GM23338 (cell line): ENCODE measurements around the gene CTTNBP2. TPM values are rescaled to one million over a fixed set of nuclear protein-coding genes. Genes with fewer than 3 reads are reported as not detected.

Source experiments
- ATAC-seq: fragments of 200-7000 bp; cut with Tn5 transposase; 3 replicates; pipeline ENCODE4 v1.9.1; 2020
- DNase-seq: peaks from one replicate; pipeline ENCODE4 v3.0.0-alpha.2; 2015; ENCODE audit warnings: low spot score
- H2AFZ ChIP-seq: fragments of 200-600 bp; sonication (generic); 2 replicates; pipeline ENCODE4 v1.8.0; 2016; ENCODE audit warnings: antibody characterized with exemption, mild to moderate bottlenecking, moderate library complexity
- H3F3A ChIP-seq: fragments of 200-600 bp; sonication (generic); replicated peaks from 2 replicates; pipeline ENCODE4 v1.8.0; 2017; ENCODE audit warnings: antibody characterized with exemption, mixed run types, low read depth
- H3K27ac ChIP-seq: fragments of 200-600 bp; sonication (generic); 2 replicates; pipeline ENCODE4 v1.6.1; 2016; ENCODE audit warnings: low read depth
- H3K27me3 ChIP-seq: fragments of 200-600 bp; sonication (generic); 2 replicates; pipeline ENCODE4 v1.8.0; 2016; ENCODE audit warnings: mild to moderate bottlenecking, mixed run types, moderate library complexity; ENCODE audit not compliant: insufficient read depth
- H3K36me3 ChIP-seq: fragments of 200-600 bp; sonication (generic); 2 replicates; pipeline ENCODE4 v1.8.0; 2016; ENCODE audit warnings: mild to moderate bottlenecking; ENCODE audit not compliant: insufficient read depth
- H3K4me1 ChIP-seq: fragments of 200-600 bp; sonication (generic); 2 replicates; pipeline ENCODE4 v1.8.0; 2016; ENCODE audit warnings: mild to moderate bottlenecking, moderate library complexity; ENCODE audit not compliant: insufficient read depth
- H3K4me2 ChIP-seq: fragments of 200-600 bp; sonication (generic); 2 replicates; pipeline ENCODE4 v1.7.1; 2017; ENCODE audit warnings: mixed run types
- H3K4me3 ChIP-seq: fragments of 200-600 bp; sonication (generic); 2 replicates; pipeline ENCODE4 v1.6.1; 2016; ENCODE audit warnings: mixed run types
- H3K79me2 ChIP-seq: fragments of 200-600 bp; sonication (generic); replicated peaks from 2 replicates; pipeline ENCODE4 v1.8.0; 2017; ENCODE audit warnings: mild to moderate bottlenecking; ENCODE audit not compliant: insufficient read depth
- H3K9me2 ChIP-seq: fragments of 200-600 bp; sonication (generic); 2 replicates; pipeline ENCODE4 v1.8.0; 2017; ENCODE audit not compliant: insufficient read depth
- H4K20me1 ChIP-seq: fragments of 200-600 bp; sonication (generic); replicated peaks from 2 replicates; pipeline ENCODE4 v1.8.0; 2017; ENCODE audit warnings: mild to moderate bottlenecking; ENCODE audit not compliant: insufficient read depth
- H3K27ac Mint-ChIP-seq: 2 replicates; pipeline ENCODE4 v1.8.0; 2020; ENCODE audit warnings: inconsistent platforms, mild to moderate bottlenecking, moderate library complexity, mixed read lengths
- H3K27me3 Mint-ChIP-seq: 3 replicates; pipeline ENCODE4 v1.8.0; 2022; ENCODE audit warnings: low read depth, mild to moderate bottlenecking, moderate library complexity, mixed read lengths, inconsistent platforms; ENCODE audit not compliant: insufficient read depth, poor library complexity
- H3K36me3 Mint-ChIP-seq: 3 replicates; pipeline ENCODE4 v1.8.0; 2021; ENCODE audit warnings: low read depth, mild to moderate bottlenecking, inconsistent platforms, moderate library complexity, mixed read lengths
- H3K4me1 Mint-ChIP-seq: 3 replicates; pipeline ENCODE4 v1.8.0; 2020; ENCODE audit warnings: mild to moderate bottlenecking, inconsistent platforms, mixed read lengths
- H3K4me3 Mint-ChIP-seq: 3 replicates; pipeline ENCODE4 v1.8.0; 2021; ENCODE audit warnings: moderate library complexity, mild to moderate bottlenecking, inconsistent platforms, mixed read lengths
- H3K9me3 Mint-ChIP-seq: 3 replicates; pipeline ENCODE4 v1.8.0; 2020; ENCODE audit warnings: moderate library complexity, mild to moderate bottlenecking, inconsistent platforms, mixed read lengths
- CREB1 ChIP-seq: fragments of 250-450 bp; sonication (Bioruptor Pico); IDR thresholded peaks from 2 replicates; pipeline ENCODE4 v1.5.0; 2020; ENCODE audit warnings: low read depth, mild to moderate bottlenecking, moderate library complexity
- CTCF ChIP-seq, 2 experiments: fragments of 200-600 bp in 1 of 2; sonication (generic) in 1 of 2; conservative IDR thresholded peaks; 2 replicates each; pipeline versions ENCODE4 v1.5.1 to v1.6.1; 2016 to 2017; ENCODE audit warnings: antibody characterized with exemption in 2 of 2, low read depth in 2 of 2, mild to moderate bottlenecking in 2 of 2, moderate library complexity in 1 of 2
- EZH2 ChIP-seq: fragments of 200-600 bp; sonication (generic); IDR thresholded peaks from one replicate; pipeline ENCODE4 v1.8.0; 2017; ENCODE audit warnings: antibody characterized with exemption, mild to moderate bottlenecking, low read depth; ENCODE audit not compliant: unreplicated experiment
- NANOG ChIP-seq: IDR thresholded peaks from 2 replicates; pipeline ENCODE4 v1.6.1; 2016; ENCODE audit warnings: antibody characterized with exemption, borderline replicate concordance
- POLR2AphosphoS5 ChIP-seq: IDR thresholded peaks from 2 replicates; pipeline ENCODE4 v1.6.1; 2016; ENCODE audit warnings: antibody characterized with exemption, low read depth
- STAT1 ChIP-seq: IDR thresholded peaks from one replicate; pipeline ENCODE4 v1.6.1; 2016; ENCODE audit warnings: antibody characterized with exemption; ENCODE audit not compliant: unreplicated experiment
- ZNF114 ChIP-seq: fragments of 250-450 bp; sonication (Bioruptor Pico); IDR thresholded peaks from 2 replicates; pipeline ENCODE4 v1.5.0; 2020; ENCODE audit warnings: mild to moderate bottlenecking, moderate library complexity
- ZNF462 ChIP-seq: fragments of 250-450 bp; sonication (Bioruptor Pico); IDR thresholded peaks from 2 replicates; pipeline ENCODE4 v1.5.0; 2020; ENCODE audit warnings: mild to moderate bottlenecking, moderate library complexity
- polyA plus RNA-seq: library from polyadenylated mRNA; unstranded; fragments of >200 nt; fragmentation: Nextera tagmentation; extraction: Ambion mirVana; gene quantifications from 2 replicates; pipeline ENCODE4 v1.2.1, GENCODE V29; 2016
- total RNA-seq: library from RNA; depleted of rRNA; stranded (reverse); fragments of >200 nt; shearing (Covaris generic); gene quantifications from 2 replicates; pipeline ENCODE4 v1.2.3, GENCODE V29; 2014

CTTNBP2 gene
- total and polyA plus RNA-seq, 2 experiments from 2014 or later, result 26.8 to 30.7 TPM

- TF ChIP-seq ZNF462 (CRISPR knock-in tag) (no peak), NANOG (no peak), CREB1 (no peak), CTCF (conservative IDR thresholded peaks at IDR 0.05; ENCODE audit: low read depth in 2 of 2) (no peak), ZNF114 (no peak), POLR2AphosphoS5 (no peak), STAT1 (no peak), EZH2 (no peak)
These were observed 183.8 kb downstream of the CTTNBP2 start (continued) for GRCh38 chr7:117689406-117689805.

GRCh38 chr7:117688126-117688525 lies 185.1 kb downstream of the CTTNBP2 start:
- Mint-ChIP-seq H3K27ac (no peak overlapping the region), H3K9me3 (no peaks in the 10 kb centered on the region)
- TF ChIP-seq ZNF462 (CRISPR knock-in tag) (no peak), STAT1 (no peak), ZNF114 (no peak), CREB1 (no peak)

More at GRCh38 chr7:117688126-117688525, 185.1 kb downstream of the CTTNBP2 start:
- no peaks in the 10 kb centered on the region for H3F3A ChIP-seq
- H3K36me3 ChIP-seq, result no peaks in the 10 kb centered on the region
- no peaks in the 10 kb centered on the region for H3K36me3 Mint-ChIP-seq
- ATAC-seq (no peak), DNase-seq (no peak)
- H3K27me3 ChIP-seq, result no peaks in the 10 kb centered on the region
- no peak overlapping the region for H2AFZ ChIP-seq
- H3K4me3 ChIP-seq, result no peak overlapping the region
- H3K4me1 Mint-ChIP-seq, result peaks cover 11% of the 10 kb centered on the region
- no peak overlapping the region for H3K4me3 Mint-ChIP-seq
- no peaks in the 10 kb centered on the region for H3K9me2 ChIP-seq
- no peak overlapping the region for H3K27ac ChIP-seq
- no peak overlapping the region for H3K4me2 ChIP-seq
- no peaks in the 10 kb centered on the region for H3K27me3 Mint-ChIP-seq
- peaks cover 6% of the 10 kb centered on the region; the same call in 1 of the 2 replicates for H3K4me1 ChIP-seq
- H4K20me1 ChIP-seq, result no peaks in the 10 kb centered on the region
- H3K79me2 ChIP-seq, result no peaks in the 10 kb centered on the region
